HG02938 (cell line): ENCODE results near the gene PHACTR2.

Experiments used
- ATAC-seq: cut with Tn5 transposase; IDR thresholded peaks from one replicate; pipeline ENCODE4 v1.9.1; 2021; ENCODE audit warnings: mild to moderate bottlenecking, moderate library complexity; ENCODE audit not compliant: unreplicated experiment

PHACTR2 gene

DNA sequence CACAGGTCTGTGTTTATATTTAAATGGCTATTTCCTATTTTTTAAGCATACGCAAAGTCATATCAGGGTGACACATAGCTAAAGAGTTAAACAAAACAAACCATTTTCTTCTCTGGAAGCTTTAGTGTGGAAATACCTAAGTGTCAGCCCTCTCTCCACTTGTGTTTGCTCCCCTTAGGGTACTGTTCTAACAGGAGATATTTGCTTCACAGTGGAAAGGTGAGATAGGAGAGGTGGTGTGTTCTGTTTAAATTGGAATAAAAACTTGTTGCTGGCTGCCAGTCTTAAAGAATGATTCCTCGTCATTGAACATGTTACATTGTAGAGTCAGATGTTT, 18.9 kb downstream of the PHACTR2 start:
- no peak for ATAC-seq

DNA sequence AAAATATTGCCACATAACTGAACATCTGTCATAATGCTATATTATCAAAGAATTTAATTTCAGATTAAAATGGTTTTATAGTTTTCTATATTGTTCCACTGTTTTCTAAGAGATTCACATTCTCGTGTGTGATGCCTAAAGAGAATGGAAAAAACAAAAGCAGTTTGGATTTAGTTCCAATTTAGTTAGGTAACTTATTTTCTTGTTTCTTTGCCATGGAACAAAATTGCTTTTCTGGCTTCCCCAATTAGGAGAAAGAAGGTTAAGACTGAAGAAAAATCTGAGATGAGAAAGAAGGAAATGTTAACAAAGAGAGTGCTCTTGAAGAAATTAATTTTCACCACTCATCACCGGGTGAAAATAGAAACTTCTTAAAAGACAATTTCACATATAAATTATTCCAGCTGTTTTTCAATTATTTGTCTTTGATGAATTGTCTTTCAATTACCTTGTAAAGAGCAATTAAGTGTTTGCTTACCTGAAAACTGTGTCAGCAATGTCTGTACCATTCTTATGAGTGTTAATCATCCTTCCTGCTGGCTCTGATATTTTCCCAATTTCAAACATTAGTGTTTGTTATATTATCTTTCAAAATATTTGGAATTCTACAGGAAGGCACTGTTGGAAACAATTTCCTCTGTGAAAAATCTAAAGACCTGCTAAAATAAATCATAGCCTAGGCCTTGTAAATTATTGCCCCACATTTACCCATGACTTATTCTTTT, 19.5 kb downstream of the PHACTR2 start:
- no peak for ATAC-seq

DNA sequence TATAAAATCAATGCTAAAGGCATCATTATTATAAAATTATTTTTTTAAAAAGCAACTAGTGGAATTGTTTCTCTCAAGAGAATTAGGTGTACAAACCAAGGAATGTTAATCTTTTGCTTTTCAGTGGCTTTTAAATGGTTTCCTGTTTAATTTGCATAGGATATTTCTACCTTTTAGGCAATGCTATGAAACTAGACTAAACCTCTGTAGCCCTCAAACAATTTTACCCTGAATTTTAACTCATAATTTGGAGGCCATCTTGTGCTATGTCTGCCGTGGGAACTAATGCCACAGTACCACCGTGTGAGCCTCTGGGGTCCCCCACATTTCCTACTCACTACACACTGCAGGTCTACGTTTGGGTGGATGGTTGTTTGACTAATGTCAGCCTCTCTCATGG, 20.6 kb downstream of the PHACTR2 start:
- no peak for ATAC-seq

DNA sequence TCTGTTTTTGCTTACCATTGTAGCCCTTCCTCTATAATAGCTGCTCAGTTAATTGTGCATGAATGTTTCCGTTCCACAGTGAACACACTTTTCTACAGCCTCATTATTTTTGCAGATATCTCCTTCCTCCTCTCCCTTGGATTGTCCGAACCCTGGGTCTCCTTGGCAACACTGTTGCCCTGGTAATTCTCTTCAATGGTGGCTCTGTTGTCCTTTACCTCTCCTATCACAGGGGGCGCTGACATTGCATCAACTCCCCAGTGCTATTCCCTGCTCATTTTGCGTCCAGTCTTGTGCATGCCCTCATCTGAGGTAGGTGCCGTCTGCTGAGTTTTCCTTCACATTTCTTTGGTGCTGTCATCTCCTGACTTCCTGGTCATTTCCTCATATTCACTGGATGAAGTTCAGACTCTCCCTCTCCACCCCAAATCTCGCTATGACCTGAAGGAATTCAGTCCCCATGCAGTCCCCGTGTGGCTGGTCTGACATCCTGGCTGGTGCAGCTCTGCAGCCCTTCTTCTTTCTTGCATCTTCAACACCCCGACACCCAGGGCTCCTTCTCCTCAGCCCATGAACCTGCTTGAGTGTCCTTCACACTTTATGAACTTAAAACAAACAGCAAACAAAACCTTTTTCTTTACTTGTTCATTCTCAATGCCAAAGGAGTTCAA, 21.1 kb downstream of the PHACTR2 start:
- ATAC-seq = no peak

DNA sequence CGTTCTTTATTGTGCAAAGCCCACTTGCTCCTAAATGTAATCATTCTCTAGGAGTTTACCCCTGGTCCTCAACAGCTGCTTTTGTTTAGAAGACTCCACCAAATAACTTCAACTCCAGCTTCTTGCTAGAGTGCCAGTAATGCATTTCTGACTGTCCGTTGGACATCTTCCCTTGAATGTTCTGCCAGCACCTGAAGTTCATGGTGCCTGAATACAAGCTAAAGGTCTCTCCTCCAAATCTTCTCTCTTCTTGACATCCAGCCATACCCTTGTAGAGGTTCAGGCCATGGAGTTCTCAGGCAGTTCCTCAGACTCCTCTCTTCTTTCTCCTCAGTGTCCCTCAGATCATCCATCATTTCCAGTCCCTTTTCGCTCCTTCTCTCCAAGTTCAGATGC, 21.7 kb downstream of the PHACTR2 start:
- ATAC-seq = no peak

DNA sequence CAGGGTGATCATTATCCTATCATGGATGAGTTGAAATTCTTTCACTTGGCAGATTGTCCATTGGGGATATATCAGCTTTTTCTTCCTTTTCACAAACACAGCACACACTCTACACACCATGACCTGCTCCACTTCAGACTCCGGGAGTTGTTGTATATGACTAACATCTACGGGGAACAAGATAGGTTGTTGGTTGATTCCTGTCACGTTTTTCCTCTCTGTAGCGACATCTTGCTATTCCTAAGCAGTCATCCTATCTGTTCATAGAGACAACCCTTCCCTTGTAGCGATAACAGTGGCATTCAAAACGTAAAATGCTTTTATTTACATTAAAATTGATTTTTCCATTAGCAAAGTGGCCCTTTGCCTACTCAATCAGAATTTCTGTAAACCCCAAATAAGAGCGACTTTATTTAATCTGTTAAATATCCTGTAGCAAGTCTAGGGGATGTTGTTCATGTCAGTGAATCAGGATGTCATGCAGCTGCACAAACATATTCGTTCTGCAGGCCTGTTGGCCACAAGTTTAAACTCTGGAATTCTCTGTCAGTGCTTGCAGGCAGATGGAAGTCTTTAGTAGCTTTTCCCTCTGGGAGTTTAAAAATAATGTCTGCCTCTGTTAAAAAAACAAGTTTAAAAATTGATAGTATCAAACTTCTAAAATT, 23.1 kb downstream of the PHACTR2 start:
- ATAC-seq = no peak

DNA sequence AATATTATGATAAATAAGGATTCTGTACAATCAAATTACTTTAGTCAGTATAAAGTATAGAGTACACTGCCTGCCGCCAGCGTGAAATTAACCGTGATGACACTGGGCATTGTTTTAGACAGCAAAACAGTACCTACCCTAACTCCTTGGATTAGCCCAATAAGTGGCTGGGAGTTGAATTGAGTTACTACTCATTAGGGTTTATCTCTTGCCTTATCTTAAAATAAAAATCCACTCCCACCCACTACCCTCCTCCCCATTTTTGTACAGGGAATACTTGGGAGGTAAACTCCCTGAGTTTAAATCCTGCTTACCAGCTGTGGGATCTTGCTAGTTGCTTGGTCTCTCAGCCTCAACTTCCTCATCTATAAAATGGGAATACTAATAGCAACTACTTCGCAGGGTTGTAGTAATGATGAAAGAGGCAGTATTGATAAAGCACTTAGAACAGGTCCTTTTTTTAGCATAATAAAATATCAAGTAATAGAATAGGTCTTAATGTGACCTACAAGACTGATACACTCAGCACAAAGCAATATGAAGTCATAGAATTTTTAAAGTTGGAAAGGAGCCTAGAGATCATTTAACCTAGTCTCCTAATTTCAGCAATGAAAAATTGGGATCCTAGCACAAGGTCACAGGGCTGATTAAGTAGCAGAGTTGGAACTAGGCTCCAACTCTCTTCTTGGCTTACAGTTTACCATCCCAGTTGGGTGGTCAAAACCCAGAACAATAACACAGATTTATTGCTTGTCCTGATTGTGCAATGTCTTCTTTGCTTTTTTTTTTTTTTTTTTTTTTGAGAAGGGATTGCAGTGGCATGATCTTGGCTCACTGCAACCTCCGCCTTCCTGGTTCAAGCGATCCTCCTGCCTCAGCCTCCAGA, 23.8 kb downstream of the PHACTR2 start:
- no peak for ATAC-seq

DNA sequence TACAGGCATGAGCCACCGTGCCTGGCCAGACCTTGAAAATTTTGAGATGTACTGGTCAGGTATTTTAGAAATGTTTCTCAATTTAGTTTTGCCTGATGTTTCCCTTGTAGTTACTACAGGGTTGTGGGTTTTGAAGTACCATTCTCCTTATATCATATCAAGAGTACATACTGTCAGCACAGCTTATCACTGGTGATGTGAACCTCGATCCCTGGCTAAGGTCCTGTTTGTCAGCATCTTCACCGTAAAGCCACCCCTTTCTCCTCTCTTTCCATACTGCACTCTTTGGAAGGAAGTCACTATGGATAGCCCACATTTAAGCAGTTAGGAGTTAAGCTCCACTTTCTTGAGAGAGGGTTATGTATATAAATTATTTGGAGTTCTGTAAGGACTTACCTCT, 27.8 kb downstream of the PHACTR2 start:
- ATAC-seq = no peak

DNA sequence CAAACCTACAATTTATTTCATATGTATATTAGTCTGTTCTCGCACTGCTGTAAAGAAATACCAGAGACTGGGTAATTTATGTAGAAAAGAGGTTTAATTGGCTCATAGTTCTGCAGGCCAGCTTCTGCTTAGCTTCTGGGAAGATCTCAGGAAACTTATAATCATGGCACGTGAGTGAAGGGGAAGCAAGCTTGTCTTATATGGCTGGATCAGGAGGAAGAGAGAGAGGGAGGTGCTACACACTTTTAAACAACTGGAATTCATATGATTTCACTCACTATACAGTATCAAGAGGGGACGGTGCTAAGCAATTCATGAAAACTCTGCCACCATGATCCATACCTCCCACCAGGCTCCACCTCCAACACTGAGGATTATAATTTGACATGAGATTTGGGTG, 29.9 kb downstream of the PHACTR2 start:
- no peak for ATAC-seq

DNA sequence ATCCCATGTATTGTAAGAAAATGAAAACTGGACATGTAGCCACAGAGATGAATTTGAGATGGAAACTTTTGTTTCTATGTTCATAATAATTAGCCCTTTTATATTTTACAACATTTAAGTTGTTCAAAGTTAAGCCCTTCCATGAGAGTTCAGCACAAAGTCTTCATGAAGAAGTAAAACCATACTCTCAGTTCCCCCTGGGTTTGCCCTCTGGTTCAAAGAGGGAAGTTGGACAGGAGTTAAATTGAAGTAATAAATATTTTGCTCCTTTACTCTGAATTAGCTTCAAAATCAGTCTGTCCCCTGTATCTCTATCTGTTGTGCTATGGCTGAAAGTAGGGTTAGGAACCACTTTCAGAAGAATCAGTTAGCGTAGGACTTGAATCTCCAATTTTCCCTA, 31.1 kb downstream of the PHACTR2 start:
- ATAC-seq = no peak

DNA sequence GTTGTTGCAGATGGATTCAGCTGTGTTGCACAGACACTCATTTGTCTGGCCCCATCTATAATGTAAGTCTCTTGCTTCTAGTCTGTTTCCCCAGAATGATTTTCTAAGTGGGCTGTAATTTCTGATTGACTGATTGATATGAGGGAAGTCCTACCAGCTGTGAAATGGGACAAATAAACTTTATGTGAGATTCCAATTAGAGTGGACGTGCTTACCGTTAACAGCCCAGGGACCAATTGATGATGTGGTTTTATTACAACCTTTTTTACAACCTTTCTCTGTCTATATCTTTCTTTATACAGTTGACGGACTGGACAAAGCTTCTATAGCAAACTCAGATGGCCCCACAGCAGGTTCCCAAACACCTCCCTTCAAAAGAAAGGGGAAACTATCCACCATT, 33.9 kb downstream of the PHACTR2 start:
- ATAC-seq = no peak

DNA sequence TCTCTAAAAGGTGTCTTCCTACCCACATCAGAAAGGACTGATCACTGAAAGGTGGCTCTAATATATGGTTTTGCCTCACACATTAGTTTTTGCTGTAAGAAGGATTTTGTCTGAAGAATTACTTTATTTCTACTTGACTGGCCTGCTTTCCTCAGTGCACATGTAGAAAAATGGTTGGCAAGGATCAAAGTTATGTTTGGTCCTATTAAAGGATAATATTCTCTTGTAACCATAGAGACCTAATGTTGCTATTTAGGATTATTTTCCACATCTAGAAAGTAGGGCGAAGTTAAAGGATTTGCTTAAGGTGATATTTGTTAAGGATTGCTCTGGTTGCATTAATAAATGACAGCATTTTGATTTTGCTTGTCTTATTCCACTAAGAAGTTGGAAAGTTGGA, 40.7 kb downstream of the PHACTR2 start:
- no peak for ATAC-seq

DNA sequence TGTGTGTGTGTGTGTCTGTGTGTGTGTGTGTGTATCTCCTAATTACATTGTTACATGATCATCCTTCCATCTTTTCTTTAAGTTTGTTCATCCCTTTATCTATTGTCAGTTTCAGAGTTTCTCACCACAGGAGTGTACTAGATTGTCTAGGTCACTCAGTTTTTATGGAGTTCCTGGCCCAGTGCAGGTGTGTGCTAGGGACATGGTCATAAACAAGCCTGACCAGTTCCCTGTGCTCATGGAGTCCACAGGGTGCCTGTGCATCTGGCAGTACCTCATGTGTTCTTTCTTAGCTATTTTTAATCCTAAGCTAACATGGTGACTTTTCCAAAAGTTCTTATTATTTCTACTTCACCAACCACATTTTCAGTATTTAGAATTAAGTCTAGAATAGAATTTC, 43.9 kb downstream of the PHACTR2 start:
- no peak for ATAC-seq

DNA sequence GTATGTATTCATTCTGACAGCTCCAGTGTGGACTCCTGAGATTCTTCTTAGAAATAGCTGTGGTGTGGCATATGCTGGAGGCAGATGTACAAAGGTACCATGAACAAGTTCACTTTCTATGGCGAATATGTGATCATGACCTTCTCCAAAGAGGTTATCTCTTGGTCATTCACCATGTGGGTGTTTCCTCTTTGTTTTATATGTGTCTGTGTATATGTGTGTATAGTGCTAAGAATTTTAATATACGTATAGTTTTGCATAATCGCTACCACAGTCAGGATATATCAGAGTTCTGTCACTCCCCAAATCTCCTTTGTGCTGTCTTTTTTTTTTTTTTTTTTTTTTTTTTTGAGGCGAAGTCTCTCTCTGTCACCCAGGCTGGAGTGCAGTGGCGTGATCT, 47.1 kb downstream of the PHACTR2 start:
- no peak for ATAC-seq

DNA sequence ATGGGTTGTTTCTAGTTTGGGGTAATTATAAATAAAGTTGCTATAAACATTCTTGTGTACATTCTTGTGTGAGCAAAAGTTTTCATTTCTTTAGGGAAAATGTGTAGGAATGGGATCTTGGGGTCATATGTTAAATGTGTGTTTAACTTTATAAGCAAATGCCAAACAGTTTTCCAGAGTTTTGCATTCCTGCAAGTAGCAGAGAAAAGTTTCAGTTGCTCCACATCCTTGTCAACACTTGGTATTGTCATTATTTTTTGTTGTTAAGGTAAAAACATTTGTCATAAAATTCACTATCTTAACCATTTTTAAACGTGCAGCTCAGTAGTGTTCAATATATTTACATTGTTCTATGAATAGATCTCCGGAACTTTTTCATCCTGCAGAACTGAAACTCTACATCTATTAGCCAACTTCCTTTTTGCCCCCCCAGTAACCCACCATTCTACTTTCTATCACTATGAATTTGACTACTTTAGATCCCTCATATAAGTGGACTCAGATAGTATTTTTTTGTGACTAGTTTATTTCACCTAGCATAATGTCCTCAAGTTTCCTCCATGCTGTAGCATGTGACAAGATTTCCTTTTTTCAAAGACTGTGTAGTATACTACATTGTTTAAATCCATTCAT, 48.4 kb downstream of the PHACTR2 start:
- ATAC-seq = no peak

DNA sequence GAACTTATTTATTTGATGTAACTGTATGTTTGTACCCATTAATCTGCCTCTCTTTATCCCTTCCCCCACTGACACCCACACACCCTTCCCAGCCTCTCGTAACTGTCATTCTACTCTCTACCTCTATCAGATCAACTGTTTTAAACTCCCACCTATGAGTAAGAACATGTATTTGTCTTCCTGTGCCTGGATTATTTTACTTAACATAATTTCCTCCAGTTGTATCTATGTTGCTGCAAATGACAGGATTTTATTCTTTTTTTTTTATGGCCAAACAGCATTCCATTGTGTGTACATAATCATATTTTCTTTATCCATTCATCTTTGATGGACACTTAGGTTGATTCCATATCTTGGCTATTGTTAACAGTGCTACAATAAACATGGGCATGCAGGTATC, 49.3 kb downstream of the PHACTR2 start:
- ATAC-seq = no peak

DNA sequence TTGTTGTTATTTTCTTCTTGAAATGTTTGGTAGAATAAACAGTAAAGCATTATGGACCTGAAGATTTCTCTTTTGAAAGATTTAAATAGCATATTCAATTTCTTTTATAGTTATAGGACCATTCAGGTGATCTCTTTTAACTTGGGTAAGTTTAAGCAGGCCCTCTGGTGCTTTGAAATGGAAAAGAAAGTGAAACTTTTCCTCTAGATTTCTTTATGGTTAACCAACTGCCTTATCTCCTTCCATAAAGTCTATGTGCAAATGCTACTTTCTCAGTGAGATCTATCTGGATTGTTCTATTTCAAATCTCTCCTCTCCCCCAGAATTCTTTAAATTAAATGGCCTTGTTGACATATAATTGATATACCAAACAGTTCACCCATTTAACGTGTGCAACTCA, 54.0 kb downstream of the PHACTR2 start:
- ATAC-seq = no peak

DNA sequence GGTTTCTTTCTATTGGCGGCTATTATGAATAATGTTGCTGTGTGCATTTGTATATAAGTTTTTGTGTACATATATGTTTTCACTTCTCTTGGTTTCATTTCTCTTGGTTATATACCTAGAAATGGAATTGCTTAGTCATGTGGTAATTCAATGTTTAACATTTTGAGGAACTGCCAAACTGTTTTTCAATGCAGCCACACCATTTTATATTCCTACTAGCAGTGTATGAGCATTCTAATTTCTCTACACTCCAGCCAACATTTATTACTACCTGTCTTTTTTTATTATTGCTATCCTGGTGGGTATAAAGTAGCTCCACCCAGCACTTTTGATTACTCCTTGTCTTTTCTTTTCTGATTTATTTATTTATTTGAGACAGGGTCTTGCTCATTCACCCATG, 54.8 kb downstream of the PHACTR2 start:
- no peak for ATAC-seq

DNA sequence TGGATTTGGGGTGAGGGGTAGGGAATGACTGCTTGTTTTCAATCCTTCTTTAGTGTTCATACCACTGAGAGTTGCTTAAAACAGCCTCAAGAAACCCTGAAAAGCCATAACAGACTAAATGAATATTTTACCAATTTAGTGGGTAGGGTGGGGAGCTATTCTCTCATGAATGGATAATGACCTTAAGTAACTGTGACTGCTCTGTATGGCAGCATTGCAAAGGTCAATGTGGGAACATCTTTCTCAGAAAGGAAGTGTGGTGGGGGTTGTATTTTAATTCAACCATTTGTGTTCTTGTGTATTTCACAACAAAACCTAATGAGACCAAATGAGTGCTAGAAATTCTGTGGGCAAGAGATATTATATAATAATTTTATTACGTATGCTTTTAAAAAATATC, 55.7 kb downstream of the PHACTR2 start:
- ATAC-seq = no peak

DNA sequence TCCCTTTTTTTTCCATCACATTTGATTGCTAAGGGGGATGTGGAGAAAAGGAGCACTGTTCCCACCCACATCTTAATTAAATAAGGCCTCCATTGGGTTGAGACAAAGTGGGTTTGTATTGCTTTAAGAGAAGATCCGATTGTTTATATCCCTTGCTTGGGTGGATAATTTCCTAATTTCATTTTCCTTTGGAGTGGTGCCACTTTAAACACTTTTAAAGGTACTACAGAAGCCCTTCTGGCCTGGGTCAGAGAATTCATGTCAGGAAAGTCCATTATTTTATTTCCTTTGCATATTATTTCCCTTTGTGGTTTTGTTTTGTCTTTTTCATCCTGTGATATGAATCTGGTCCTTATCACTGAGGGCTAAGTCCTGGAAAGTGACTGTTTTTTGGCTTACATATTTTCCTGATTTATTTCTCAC, 56.9 kb downstream of the PHACTR2 start:
- no peak for ATAC-seq
